ENCODE data around the gene MYZAP.
A peak's percentile ranks its signal among the peaks of the same experiment; 100 is the strongest.

Gene MYZAP

DNA sequence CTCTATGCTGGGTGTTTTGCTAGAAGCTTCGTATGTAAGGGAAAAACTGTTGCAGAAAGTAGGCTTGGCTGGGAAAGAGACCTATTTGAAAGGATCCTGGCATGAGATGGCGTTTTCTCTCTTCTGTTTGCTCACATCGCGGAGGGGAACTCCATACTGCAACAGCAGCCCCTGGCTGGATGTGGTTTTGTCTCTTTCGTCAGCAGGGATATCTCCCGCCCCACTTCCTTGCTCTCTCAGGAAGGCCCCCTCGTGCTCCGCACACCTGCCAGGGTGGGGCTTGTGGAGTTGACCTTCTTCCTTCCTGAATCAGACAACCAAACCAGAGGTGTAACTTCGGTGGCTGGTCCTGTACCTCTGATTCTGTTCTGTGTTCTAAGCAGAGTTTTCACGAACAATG lies 26.4 kb upstream of the MYZAP start:
- no peak for DNase-seq

DNA sequence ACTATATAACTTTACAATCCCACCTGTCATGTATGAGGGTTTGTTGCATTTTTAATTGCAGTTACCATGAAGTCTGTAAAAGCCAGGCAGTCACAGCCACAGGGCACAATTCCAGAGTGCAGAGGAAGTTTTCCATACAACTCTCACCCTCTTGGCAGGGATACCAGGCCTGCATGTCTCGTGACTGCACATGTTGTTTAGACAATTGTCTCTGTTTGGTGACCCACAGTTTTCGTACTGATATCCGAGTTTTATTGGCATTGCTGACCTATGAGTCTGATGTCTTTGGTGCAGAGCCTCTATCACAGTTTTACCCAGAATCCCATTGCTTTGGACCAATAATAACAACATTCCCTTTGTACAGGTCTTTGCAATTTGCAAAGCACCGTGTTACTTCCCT lies 24.9 kb upstream of the MYZAP start:
- DNase-seq: no peak

DNA sequence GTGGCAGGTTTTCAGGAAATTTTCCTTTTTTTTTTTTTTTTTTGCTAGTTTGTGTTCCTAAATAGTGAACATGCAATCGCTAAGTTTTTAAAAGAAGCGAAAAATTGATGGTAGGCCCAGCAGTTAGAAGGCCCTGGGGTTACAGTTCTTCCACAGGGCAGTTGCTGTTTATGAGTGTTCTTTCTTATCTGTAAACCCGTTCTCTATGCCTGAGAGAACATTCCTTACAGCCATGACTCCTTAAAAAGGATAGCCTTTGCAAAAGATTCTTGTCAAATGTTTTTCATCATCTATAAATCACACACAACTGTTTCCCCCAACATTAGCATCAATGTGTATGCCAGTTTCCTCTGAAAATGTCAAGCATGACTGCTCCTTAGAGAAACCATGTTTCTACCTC lies 23.8 kb upstream of the MYZAP start:
- DNase-seq: no peak

DNA sequence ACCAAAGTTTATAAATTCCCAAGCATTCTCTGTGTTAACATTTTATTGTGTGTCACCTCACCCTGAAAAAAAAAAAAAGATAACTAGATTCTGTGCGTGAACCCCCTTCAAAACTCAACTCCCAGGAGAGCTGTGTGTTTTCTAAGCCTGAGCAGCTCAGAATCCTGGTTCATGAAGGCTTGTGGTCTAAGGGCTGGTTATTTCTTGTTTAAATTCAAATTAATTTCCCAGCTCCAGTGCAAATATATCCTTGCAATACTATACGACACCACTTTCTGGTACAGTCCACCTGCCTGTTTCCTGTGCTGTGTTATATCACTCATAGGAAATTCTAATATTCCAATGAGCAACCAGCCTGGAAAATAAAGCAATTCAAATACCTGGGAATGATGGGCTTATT lies 23.4 kb upstream of the MYZAP start:
- DNase-seq: no peak

DNA sequence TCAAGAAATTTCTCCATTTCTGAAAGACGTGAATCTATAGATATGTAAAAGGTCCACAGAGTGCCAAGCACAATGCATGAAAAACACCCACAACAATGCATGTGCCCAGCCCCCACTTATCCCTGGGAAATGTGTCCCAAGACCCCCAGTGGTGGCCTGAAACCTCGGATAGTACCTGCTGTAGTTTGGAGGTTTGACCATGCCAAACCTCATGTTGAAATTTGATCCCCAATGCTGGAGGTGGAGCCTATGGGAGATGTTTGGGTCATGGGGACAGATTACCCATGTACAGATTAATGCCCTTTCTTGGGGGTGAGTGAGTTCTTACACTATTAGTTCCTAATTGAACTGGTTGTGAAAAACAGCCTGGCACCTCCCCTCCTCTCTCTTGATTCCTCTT lies 21.4 kb upstream of the MYZAP start:
- DNase-seq: no peak

DNA sequence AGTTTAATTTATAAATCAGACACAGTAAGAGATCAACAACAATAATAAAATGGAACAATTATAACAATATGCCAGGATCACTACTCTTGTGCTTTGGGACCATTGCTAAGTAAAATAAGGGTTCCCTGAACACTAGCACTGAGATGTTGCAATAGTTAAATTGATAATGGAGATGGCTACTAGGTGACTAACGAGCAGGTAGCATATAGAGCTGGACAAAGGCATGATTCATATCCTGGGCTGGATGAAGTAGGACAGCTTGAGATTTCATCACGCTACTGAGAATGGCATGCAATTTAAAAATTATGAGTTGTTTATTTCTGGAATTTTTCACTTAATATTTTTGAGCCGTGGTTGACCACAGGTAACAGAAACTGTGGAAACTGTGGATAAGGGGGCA lies 20.7 kb upstream of the MYZAP start:
- DNase-seq: peak; percentile 69

DNA sequence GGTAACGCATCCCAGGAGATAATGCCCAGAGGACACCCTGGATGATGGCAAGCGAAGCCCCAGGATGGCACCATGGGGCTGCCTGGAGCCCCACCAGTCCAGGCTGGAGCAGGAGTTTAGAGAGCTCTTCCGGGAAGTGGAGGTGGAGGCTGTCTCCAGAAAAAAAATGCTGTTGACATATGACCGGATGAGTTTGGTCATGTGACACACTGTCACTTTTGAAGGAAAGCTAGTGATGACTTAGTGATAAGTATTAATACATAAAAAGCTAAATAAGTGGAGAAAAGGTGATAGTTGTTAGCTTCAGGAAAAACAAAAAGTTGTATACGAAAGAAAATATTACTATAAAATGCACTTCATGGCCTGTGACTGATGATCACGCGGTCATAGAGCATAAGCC lies 20.0 kb upstream of the MYZAP start:
- DNase-seq: no peak

DNA sequence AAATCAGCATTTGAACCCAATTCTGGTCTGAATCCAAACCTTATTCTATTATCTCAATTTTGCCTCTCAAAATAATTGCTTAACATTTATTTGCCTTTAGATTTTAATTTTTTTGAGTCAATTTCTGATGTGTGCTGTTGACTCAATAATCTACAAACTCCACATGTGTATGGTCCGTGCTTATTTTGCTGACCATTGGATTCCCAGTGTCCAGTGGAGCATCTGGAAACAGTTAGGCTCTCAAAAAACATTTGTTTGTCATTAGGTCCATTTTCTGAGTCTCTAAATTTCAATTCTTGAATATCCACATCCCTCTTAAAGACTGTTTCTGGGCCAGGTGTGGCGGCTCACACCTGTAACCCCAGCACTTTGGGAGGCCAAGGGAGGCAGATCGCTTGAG lies 19.2 kb upstream of the MYZAP start:
- DNase-seq: no peak

DNA sequence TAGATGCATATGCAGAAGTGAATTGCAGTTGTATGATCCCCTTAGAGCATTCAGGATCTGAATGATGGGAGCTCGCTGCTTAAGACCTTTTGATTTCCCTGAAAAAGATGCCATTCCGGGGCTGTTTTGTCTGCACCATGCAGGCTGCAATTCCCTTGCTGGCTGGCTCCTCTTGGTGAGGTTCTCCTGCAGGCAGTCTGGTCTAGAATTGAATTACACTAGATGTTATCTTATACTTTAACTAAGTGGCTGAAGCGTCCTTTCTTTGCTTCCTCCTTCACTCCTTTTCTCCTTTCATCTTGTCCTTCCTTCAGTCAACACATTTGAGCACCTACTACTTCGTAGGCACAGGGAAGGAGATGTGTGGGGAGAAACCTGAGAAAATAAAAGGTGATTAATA lies 18.6 kb upstream of the MYZAP start:
- no peak for DNase-seq

DNA sequence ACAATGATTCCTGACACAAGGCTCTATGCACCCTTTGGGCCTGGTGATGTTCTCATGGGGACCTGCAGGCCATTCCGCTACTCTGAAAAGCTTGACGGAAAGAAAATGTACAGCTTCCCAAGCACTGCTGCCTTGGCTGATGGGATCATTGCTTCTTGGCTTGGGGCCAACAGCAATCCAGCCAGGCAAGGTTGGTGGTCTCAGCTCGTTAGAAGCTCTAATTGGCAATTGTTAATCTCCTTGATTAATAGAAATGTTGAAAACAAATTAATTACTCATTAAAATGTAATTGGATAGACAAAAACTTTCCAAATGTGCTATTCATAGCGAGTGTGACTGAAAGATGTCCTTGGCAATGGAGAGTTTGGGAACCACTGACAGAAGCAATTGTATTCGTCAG lies 16.3 kb upstream of the MYZAP start:
- DNase-seq: no peak

DNA sequence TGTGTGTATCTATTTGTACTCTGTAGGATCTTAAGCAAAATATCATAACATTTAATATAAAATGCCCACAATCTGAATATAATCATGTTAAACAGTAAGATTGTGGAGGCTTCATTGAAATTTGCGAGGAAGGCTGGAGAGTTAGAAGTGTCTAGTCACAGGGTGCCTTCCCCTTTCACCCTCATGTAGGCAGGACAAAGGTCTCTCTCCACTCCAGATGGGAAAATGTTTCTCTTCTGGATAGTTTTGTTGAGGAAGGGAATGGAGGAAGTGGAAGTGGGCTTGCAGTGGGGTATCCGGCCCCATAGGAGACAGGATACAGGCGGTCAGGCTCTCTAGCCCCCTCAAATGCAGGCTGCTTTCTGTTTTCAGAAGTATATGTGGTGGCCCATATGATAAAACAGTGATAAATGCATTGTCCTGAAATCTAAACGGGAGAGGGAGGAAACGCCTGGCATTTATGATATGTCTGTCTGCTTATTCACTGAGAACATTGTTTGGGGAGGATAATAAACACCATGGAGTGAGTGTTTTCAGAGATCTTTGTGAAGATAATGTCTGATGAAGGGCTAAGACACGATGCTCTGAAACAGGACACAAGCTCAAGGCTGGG lies 13.3 kb upstream of the MYZAP start:
- no peak for DNase-seq

DNA sequence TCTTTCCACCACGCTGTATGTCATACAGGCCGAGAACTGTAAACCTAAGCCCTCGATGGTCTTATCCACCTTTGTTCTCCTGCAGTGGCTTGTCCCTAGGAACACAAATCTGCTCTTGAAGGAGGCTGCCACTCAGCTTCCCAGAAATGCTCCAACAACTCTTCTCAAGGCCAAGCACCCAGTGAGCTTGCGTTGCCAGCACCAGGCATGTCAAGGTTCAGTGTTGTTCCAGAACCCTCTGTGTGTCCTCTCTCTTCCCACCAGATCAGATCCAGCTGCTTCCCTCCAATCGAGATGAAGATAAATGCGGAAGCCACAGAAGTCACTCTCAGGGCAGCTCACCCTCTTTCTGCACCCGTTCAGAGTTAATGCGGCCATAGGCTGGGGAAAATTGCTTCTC lies 11.3 kb upstream of the MYZAP start:
- no peak for DNase-seq

DNA sequence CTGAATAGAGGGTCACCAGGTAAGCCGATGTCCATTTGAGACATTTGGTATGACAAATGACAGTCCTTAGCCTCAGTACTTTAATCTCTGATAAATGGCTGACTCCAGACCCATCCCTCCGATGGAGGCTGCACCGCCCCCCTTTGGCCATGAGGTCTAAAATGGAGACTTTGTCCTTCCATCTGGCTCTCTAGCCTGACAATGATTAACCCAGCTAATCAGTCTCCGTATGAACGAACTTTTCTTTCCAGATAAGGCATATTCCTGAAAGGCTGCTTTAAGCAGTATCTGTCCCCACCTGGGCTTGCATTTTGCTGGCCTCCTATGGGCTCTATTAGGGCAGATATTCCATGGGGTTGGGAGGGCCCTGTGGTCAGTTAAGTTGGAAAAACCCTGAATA lies 10.8 kb upstream of the MYZAP start:
- no peak for DNase-seq

DNA sequence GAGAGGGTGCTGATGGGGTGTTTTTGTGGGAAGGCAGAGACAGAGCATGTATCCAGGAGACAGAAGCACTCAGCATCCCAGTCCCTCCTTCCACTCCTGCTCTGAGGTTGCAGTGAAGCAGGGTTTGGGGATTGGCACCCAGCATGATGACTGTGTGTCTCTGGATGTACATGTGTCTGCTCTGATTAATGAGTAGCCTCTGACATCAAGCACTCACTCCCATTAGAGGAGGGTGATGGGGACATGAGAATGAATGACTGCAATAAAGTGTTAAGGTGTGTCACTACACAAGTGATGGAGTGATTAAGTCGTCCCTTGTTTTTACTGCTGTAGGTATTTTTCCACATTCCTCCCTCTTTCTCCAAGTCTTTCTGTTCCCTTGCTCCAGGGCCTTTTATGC lies 9.6 kb upstream of the MYZAP start:
- no peak for DNase-seq

DNA sequence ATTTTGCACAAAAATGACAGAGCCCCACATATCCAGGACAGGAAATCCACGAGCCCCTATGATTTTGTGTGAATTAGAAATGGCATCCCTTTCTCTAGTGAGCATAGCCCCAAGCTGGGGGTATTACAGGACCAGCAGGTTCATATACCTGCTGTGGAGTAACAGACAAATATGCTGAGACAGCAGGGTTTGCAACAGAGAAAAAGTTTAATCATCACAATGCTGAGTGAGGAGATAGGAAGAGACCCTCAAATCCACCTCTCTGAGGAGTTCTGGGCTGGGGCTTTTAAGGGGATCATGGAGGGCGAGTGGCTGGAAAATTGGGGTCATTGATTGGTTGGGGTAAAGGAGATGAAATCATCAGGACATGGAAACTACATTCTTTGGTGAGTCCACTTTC lies 8.4 kb upstream of the MYZAP start:
- DNase-seq: no peak

DNA sequence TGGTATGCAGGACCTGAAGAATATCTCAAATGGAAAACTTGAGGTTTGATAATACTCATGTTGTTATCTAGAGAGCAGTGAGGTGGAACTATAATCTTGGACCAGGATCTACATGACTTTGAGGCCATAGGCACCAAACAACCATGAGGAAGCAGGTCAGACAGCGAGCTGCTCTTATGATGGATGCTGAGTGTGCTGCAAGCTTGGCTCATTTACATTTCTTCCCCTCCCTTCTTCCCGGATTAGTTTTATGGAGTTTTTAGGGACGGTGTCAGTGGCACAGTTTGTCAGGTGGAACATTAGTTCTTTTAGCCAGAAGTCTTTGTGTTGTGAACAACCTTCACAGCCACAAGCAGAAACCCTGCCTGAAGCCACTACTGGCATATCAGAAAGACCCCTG lies 8.0 kb upstream of the MYZAP start:
- no peak for DNase-seq

DNA sequence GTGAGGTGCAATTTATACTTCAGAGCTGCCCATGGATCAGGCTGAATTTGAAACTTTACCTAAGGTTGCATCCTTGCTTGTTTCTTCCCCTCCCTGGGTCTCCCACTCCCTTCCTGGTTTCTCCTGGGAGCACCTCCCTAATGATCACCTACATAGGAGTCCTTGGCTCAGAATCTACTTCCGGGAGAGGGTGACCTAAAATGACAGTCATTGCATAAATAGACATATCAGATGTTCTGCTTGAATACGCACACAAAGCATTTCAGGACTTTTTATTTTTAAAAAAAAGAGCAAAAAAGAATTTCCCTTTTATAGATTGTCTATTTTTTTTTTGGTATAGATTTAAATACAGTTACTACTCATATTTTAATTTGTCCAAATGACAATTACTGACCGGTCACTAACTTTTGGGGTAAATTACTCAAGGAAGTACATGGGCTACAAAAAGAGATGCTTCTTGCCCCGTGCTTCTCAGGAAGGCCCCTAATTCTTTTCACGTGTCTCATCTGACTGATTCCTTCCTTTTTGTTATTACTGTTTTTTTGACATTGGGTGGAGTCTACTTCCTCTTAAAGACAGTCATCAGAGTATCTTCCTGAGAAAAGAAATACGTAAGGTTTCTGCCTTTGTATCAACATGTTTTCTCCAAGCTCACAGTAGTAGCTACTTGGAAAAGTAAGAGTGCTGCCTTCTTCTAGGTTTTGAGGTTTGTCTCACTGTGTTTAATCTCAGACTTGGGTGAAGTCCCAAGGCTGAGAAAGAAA lies 4.9 kb upstream of the MYZAP start:
- no peak for DNase-seq

DNA sequence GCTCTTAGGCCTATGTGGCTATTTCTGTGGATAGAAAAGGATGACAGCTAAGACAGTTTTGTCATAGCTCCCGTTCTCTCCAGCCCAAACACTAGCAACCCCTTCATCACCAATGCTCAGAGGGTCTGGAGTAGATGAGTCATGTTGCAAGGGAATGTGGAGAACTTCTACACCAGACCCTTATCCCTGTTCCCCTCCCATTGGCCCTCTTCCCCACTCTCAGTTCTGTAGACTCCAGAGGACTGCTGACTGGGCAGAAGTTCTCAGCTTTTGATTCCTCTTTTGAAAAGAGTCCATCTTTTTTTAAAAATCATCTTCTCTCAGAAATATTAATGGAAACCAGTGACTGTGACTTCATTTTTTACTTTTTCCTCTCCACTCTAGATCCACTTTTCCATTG lies 2.4 kb upstream of the MYZAP start:
- no peak for DNase-seq

DNA sequence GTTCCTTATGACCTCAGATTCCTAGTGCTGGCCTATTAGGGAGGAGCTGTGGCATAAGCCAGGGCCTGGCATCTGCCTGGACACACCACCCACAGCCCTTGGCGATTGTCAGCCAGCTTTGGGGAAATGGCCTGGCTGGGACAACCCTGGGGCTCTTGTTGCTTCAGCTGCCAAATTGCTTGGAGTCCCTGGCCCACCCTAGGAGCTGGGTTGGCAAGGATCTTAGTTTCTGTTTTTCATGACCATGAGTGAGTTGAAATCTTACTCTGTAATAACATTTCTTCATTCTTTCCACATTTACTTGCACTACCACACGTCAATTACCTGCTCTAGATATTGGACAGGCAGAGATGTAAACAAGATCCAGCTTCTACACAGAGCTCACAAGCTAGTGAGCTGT lies 1.9 kb upstream of the MYZAP start:
- DNase-seq: no peak

DNA sequence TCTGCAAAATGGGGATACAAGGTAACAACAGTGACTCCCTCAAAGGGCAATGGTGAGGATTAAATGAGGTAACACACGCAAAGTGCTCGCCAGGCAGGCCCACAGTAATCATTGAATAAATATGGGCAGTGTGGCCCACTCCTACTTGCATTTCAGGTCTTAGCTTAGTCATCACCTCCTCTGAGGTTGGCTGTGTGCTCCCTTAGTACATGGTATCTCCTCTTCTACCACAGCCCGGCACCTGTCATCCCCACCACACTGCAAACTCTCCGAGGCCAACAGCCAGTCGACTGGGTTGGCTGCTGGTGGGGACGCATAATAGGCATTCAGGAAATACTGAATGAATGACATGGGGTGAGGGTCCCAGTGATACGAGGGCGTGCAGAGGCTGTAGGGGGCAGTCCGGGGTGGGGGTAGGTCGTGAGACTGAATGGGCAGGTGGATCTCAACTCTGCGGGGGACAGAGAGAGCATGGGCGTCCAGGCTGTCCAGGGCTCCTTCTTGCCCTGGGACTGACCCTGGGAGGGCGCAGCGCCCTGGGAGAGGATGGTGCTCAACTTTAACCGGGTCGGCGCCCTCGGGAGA lies 375 bp upstream of the MYZAP start:
- no peak for DNase-seq

DNA sequence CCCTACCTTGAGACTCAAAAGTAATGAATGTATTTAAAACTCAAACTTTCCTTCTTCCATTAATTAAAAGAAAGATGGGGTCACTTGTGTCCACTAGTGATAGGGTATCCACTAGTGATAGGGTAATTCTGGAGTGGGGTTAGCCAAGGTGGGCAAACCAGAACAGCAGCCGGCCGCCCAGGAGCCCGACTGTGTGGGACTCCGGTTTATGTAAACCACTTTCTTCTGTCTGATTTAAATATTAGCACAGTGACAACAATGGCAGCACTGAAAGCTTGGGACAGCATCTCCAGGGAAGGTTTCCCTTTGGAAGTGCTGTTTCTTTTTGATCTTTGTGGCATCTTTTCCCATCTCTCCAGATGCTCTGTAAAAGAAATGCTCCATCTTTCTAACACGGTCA lies 722 bp downstream of the MYZAP start:
- no peak for DNase-seq

DNA sequence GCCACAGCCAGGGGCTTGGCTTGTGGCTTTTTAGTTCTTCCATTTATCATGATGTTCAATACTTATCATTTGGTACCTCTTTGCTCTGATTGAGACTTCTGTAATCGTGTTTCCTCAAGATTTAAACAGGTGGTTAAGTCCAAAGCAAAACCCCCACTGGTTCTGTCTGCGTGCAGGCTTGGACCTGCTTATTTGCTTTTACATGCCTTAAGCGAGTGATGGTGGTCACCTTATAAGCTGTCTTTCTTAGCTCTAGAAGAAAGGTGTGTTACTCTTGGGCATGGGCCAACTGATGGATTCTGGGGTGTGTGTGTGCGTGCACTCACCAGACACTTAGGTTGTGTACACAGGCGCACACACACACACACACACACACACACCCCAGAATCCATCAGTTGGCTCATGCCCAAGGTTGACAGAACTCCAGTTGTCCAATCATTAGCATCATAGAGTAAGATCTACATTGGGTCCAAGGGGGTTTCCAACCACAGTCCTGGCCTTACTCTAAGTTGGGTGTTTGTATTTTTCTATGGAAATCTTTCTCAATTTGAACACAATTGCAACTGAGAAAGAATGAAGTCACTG lies 1.2 kb downstream of the MYZAP start:
- no peak for DNase-seq

DNA sequence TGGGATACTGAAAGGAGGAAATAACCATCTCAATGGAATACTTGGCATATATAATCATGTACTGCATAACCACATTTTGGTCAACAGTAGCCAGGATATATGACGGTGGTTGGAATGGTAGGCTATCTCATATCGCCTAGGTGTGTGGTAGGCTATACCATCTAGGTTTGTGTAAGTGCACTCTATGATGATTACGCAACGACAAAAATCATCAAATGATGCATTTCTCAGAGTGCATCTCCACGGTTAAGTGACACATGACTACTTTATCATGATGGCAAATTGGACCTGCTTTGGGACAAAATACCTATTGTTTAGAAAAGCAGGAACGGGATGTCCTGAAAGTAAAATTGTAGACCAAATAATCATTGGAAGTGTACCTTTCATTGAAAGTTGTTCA lies 2.8 kb downstream of the MYZAP start:
- DNase-seq: no peak
